Osteoblast (primary cell): ENCODE measurements around the gene LRP1B. TPM values are rescaled to one million over a fixed set of nuclear protein-coding genes. Genes with fewer than 3 reads are reported as not detected.

ENCODE experiments used
- DNase-seq: peaks from one replicate; pipeline ENCODE4 v3.0.0; 2011; ENCODE audit warnings: low spot score, mixed read lengths; ENCODE audit not compliant: insufficient read length; ENCODE audit errors: missing footprints
- H2AFZ ChIP-seq: 2 replicates; pipeline ENCODE4 v1.6.0; 2011; ENCODE audit warnings: mild to moderate bottlenecking, low read length
- H3K27ac ChIP-seq: 2 replicates; pipeline ENCODE4 v1.5.1; 2011; ENCODE audit warnings: mild to moderate bottlenecking, low read depth, low read length, moderate library complexity
- H3K27me3 ChIP-seq: 2 replicates; pipeline ENCODE4 v1.6.0; 2012; ENCODE audit warnings: mild to moderate bottlenecking, control low read depth, inconsistent platforms, low read length, moderate library complexity; ENCODE audit not compliant: insufficient read depth
- H3K36me3 ChIP-seq: 2 replicates; pipeline ENCODE4 v1.5.1; 2011; ENCODE audit warnings: mild to moderate bottlenecking, low read length, control low read depth, moderate library complexity; ENCODE audit not compliant: insufficient read depth
- H3K4me1 ChIP-seq: 2 replicates; pipeline ENCODE4 v1.5.1; 2011; ENCODE audit warnings: mild to moderate bottlenecking, low read length, control low read depth, moderate library complexity; ENCODE audit not compliant: insufficient read depth
- H3K4me2 ChIP-seq: 2 replicates; pipeline ENCODE4 v1.6.0; 2011; ENCODE audit warnings: mild to moderate bottlenecking, low read length; ENCODE audit not compliant: insufficient read depth
- H3K4me3 ChIP-seq: fragments of 200-600 bp; sonication (generic); 3 replicates; pipeline ENCODE4 v1.5.1; 2012; ENCODE audit warnings: mild to moderate bottlenecking, low read length, inconsistent platforms; ENCODE audit not compliant: insufficient read depth
- H3K79me2 ChIP-seq: 2 replicates; pipeline ENCODE4 v1.6.0; 2012; ENCODE audit warnings: mild to moderate bottlenecking, low read length, control low read depth, inconsistent platforms; ENCODE audit not compliant: insufficient read depth
- H3K9me3 ChIP-seq: 2 replicates; pipeline ENCODE4 v1.5.1; 2011; ENCODE audit warnings: low read depth, low read length, control low read depth
- H4K20me1 ChIP-seq: 2 replicates; pipeline ENCODE4 v1.6.0; 2012; ENCODE audit warnings: mild to moderate bottlenecking, low read length, control low read depth; ENCODE audit not compliant: insufficient read depth
- CTCF ChIP-seq: IDR thresholded peaks from 2 replicates; pipeline ENCODE4 v1.5.1; 2011; ENCODE audit warnings: mild to moderate bottlenecking, low read depth, low read length, moderate library complexity; ENCODE audit errors: extremely low read depth
- total RNA-seq: library from RNA; depleted of rRNA; stranded (reverse); fragments of >200 nt; gene quantifications from 2 replicates; pipeline ENCODE4 v1.2.3, GENCODE V29; 2012

The LRP1B gene
- total RNA-seq, 1 donor = not detected

DNA sequence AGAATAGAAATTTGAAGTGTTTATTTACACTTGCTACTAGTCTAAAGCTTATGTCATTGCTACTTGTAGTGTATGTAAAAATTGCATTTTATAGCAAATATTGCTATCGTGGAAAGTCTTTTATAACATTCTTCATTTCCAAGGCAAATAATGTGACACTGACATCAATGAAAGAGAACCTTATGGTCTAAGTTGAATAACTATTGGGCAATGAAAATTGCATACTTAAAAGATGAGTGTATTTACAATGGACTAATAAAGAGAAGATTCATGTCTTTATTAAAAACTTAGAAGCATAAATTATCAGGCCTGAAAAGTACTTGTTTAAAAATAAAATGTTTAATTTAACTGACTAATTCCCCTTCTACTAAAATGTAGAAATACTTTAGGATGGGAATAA lies 82.2 kb downstream of the LRP1B start:
- H3K4me1 ChIP-seq = no peaks in the 10 kb centered on the region
- H4K20me1 ChIP-seq = no peaks in the 10 kb centered on the region
- no peak overlapping the region for H3K4me2 ChIP-seq
- H3K4me3 ChIP-seq = no peak overlapping the region
- no peaks in the 10 kb centered on the region for H3K27me3 ChIP-seq
- no peak overlapping the region for H2AFZ ChIP-seq
- H3K27ac ChIP-seq = no peak overlapping the region
- H3K79me2 ChIP-seq = no peaks in the 10 kb centered on the region
- no peaks in the 10 kb centered on the region for H3K9me3 ChIP-seq
- DNase-seq = no peak
- TF ChIP-seq CTCF = no peak
- no peaks in the 10 kb centered on the region for H3K36me3 ChIP-seq

DNA sequence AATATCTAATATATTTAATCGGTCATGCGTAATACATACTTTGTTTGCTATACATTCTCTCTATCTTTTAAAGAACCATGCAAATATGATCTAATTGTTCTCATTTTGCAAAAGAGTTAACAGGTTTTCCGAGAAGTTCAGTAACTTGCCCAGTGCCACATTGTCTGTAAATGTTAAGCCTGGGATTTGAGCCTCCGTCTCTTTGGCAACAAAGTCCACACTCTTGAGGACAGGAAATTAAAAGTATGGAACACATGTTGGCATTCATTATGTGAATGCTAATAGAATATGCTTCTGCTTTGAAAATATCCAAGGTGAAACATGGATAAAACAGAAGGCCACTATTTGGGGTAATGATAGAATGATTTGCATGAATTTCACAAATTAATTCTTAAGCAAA lies 85.2 kb downstream of the LRP1B start:
- H3K27ac ChIP-seq = no peak overlapping the region
- H3K79me2 ChIP-seq = no peaks in the 10 kb centered on the region
- H3K36me3 ChIP-seq = no peaks in the 10 kb centered on the region
- no peak overlapping the region for H2AFZ ChIP-seq
- H3K4me2 ChIP-seq = no peak overlapping the region
- no peak for TF ChIP-seq CTCF
- DNase-seq = no peak
- no peaks in the 10 kb centered on the region for H3K27me3 ChIP-seq
- no peak overlapping the region for H3K4me3 ChIP-seq
- no peaks in the 10 kb centered on the region for H3K9me3 ChIP-seq
- H3K4me1 ChIP-seq = no peaks in the 10 kb centered on the region
- no peaks in the 10 kb centered on the region for H4K20me1 ChIP-seq

- no peaks in the 10 kb centered on the region for H4K20me1 ChIP-seq
- no peak for TF ChIP-seq CTCF
- no peaks in the 10 kb centered on the region for H3K4me1 ChIP-seq
- H3K9me3 ChIP-seq = no peaks in the 10 kb centered on the region
- H3K27me3 ChIP-seq = no peaks in the 10 kb centered on the region
- DNase-seq = no peak
- H2AFZ ChIP-seq = no peak overlapping the region
- no peak overlapping the region for H3K4me3 ChIP-seq
- no peaks in the 10 kb centered on the region for H3K79me2 ChIP-seq
- no peak overlapping the region for H3K27ac ChIP-seq
- no peaks in the 10 kb centered on the region for H3K36me3 ChIP-seq
- H3K4me2 ChIP-seq = no peak overlapping the region
Observed at GRCh38 chr2:142044197-142044596, 86.6 kb downstream of the LRP1B start.

- no peak for DNase-seq
- Histone ChIP-seq H3K27me3 (no peaks in the 10 kb centered on the region), H3K36me3 (no peaks in the 10 kb centered on the region), H3K79me2 (no peaks in the 10 kb centered on the region), H4K20me1 (no peaks in the 10 kb centered on the region), H3K27ac (no peak overlapping the region), H2AFZ (no peak overlapping the region), H3K9me3 (no peaks in the 10 kb centered on the region), H3K4me2 (no peak overlapping the region), H3K4me3 (no peak overlapping the region), H3K4me1 (no peaks in the 10 kb centered on the region)
- TF ChIP-seq CTCF = no peak
Observed at GRCh38 chr2:142042536-142043199, 88.1 kb downstream of the LRP1B start.
